ENCODE results near the gene FTMT. TPM values are rescaled to one million over a fixed set of nuclear protein-coding genes. Genes with fewer than 3 reads are reported as not detected.

FTMT gene
- total RNA-seq, 4 donors from 2014 or later, result not detected

GRCh38 chr5:121853850-121854249, 2.2 kb downstream of the FTMT start:
- peaks cover 0 to 5% (median 2%) of the 10 kb centered on the region in 4 donors for H3K9me3 ChIP-seq
- WGBS, result 49% methylated on average over 2 of the region's 2 CpGs
- no peak for TF ChIP-seq POLR2AphosphoS5 (IDR thresholded peaks at IDR 0.05)
- no peak for TF ChIP-seq EP300 (IDR thresholded peaks at IDR 0.05)
- TF ChIP-seq, protein P1, sequence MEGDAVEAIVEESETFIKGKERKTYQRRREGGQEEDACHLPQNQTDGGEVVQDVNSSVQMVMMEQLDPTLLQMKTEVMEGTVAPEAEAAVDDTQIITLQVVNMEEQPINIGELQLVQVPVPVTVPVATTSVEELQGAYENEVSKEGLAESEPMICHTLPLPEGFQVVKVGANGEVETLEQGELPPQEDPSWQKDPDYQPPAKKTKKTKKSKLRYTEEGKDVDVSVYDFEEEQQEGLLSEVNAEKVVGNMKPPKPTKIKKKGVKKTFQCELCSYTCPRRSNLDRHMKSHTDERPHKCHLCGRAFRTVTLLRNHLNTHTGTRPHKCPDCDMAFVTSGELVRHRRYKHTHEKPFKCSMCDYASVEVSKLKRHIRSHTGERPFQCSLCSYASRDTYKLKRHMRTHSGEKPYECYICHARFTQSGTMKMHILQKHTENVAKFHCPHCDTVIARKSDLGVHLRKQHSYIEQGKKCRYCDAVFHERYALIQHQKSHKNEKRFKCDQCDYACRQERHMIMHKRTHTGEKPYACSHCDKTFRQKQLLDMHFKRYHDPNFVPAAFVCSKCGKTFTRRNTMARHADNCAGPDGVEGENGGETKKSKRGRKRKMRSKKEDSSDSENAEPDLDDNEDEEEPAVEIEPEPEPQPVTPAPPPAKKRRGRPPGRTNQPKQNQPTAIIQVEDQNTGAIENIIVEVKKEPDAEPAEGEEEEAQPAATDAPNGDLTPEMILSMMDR (IDR thresholded peaks at IDR 0.05), result no peak
- no peak for TF ChIP-seq POLR2A (IDR thresholded peaks at IDR 0.05; ENCODE audit: low read depth)
- no peaks in the 10 kb centered on the region for H3K4me1 ChIP-seq
- no peak overlapping the region for H3K4me3 ChIP-seq
- DNase-seq (ENCODE audit: extremely low spot score), result no peak
- no peak overlapping the region for H3K27ac ChIP-seq (replicated peaks in 1 of 4)
- H3K36me3 ChIP-seq, result no peaks in the 10 kb centered on the region
- no peaks in the 10 kb centered on the region for H3K27me3 ChIP-seq
- intact Hi-C loops (cut with DNase I), result no loop called here

- TF ChIP-seq EP300 (IDR thresholded peaks at IDR 0.05) (no peak), POLR2A (IDR thresholded peaks at IDR 0.05; ENCODE audit: low read depth) (no peak)
- TF ChIP-seq, protein P1 (IDR thresholded peaks at IDR 0.05), result no peak
Measured at GRCh38 chr5:121862801-121863200, 11.1 kb downstream of the FTMT start.

GRCh38 chr5:121863753-121864285, 12.1 kb downstream of the FTMT start:
- H3K9me3 ChIP-seq, result no peaks in the 10 kb centered on the region
- whole genome bisulfite sequencing, result 68% methylated on average over 2 of the region's 2 CpGs
- no peaks in the 10 kb centered on the region for H3K4me1 ChIP-seq
- DNase-seq (ENCODE audit: extremely low spot score), result no peak
- no peak overlapping the region for H3K4me3 ChIP-seq
- intact Hi-C loops (cut with DNase I), result no loop called here
- no peaks in the 10 kb centered on the region for H3K27me3 ChIP-seq
- TF ChIP-seq POLR2AphosphoS5 (IDR thresholded peaks at IDR 0.05) (no peak), POLR2A (IDR thresholded peaks at IDR 0.05; ENCODE audit: low read depth) (no peak), EP300 (IDR thresholded peaks at IDR 0.05) (no peak)
- TF ChIP-seq, protein P1 (IDR thresholded peaks at IDR 0.05), result no peak
- H3K36me3 ChIP-seq, result no peaks in the 10 kb centered on the region
- no peak overlapping the region for H3K27ac ChIP-seq (replicated peaks in 1 of 4)

More at GRCh38 chr5:121862801-121863200, 11.1 kb downstream of the FTMT start:
- no peak overlapping the region for H3K4me3 ChIP-seq
- no peaks in the 10 kb centered on the region for H3K27me3 ChIP-seq
- H3K36me3 ChIP-seq, result no peaks in the 10 kb centered on the region
- no peak for DNase-seq (ENCODE audit: extremely low spot score)
- H3K9me3 ChIP-seq, result no peaks in the 10 kb centered on the region
- H3K27ac ChIP-seq (replicated peaks in 1 of 4), result no peak overlapping the region
- WGBS, result 68% methylated on average over 3 of the region's 3 CpGs
- intact Hi-C loops (cut with DNase I), result no loop called here
- no peaks in the 10 kb centered on the region for H3K4me1 ChIP-seq

DNA sequence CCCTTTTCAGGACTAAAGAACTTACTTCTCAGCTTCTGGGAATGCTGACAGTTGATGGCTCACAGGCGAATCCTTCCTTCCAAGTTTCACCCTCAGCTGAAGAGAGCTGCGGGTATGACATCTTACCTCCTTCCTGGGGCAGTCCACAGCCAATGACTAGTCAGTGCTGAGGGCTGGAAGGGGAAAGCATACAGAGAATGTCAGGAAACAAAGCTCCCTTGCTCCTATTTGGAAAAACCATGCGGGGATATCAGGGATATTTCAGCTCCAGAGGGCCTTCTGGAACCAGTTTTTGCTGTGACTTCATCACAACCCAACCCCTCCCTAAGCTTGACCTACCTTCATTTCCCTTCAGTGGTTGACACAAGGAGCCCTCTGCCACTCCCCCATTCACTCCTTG, 15.7 kb downstream of the FTMT start:
- Histone ChIP-seq H3K4me3 (no peak overlapping the region), H3K36me3 (no peaks in the 10 kb centered on the region), H3K9me3 (no peaks in the 10 kb centered on the region), H3K27me3 (no peaks in the 10 kb centered on the region), H3K4me1 (no peaks in the 10 kb centered on the region), H3K27ac (replicated peaks in 1 of 4) (no peak overlapping the region)
- WGBS, result 64% methylated on average over 3 of the region's 3 CpGs
- TF ChIP-seq POLR2A (IDR thresholded peaks at IDR 0.05; ENCODE audit: low read depth) (no peak), POLR2AphosphoS5 (IDR thresholded peaks at IDR 0.05) (no peak), EP300 (IDR thresholded peaks at IDR 0.05) (no peak)
- TF ChIP-seq, protein P1 (IDR thresholded peaks at IDR 0.05), result no peak
- intact Hi-C loops (cut with DNase I), result no loop called here
- no peak for DNase-seq (ENCODE audit: extremely low spot score)

GRCh38 chr5:121870489-121870888, 18.8 kb downstream of the FTMT start:
- Histone ChIP-seq H3K27me3 (no peaks in the 10 kb centered on the region), H3K4me1 (no peaks in the 10 kb centered on the region), H3K4me3 (no peak overlapping the region), H3K36me3 (no peaks in the 10 kb centered on the region), H3K27ac (replicated peaks in 1 of 4) (no peak overlapping the region), H3K9me3 (no peaks in the 10 kb centered on the region)
- no peak for DNase-seq (ENCODE audit: extremely low spot score)
- intact Hi-C loops (cut with DNase I), result no loop called here
- 33% methylated on average over 2 of the region's 2 CpGs for WGBS
- TF ChIP-seq EP300 (IDR thresholded peaks at IDR 0.05), result no peak
- TF ChIP-seq POLR2A (IDR thresholded peaks at IDR 0.05; ENCODE audit: low read depth), result no peak
- TF ChIP-seq, protein P1 (IDR thresholded peaks at IDR 0.05), result no peak
- TF ChIP-seq POLR2AphosphoS5 (IDR thresholded peaks at IDR 0.05), result no peak
